ENCODE results near the gene MTSS2.

MTSS2 gene

GRCh38 chr16:70714581-70715054 is 28.8 kb upstream of the MTSS2 start:
- DNase-seq (ENCODE audit: low read depth in 2 of 2) = no peak

- no peak for DNase-seq (ENCODE audit: low read depth in 2 of 2)
Measured at GRCh38 chr16:70713824-70714223, 28.0 kb upstream of the MTSS2 start.

- no peak for DNase-seq (ENCODE audit: low read depth in 2 of 2)
Measured at GRCh38 chr16:70713342-70713741, 27.5 kb upstream of the MTSS2 start.

- DNase-seq (ENCODE audit: low read depth in 2 of 2) = no peak
Measured at GRCh38 chr16:70712942-70713341, 27.1 kb upstream of the MTSS2 start.

GRCh38 chr16:70712359-70712758 is 26.5 kb upstream of the MTSS2 start:
- no peak for DNase-seq (ENCODE audit: low read depth in 2 of 2)

- DNase-seq (ENCODE audit: low read depth in 2 of 2) = no peak
Measured at GRCh38 chr16:70711211-70712031, 25.6 kb upstream of the MTSS2 start.

- DNase-seq (ENCODE audit: low read depth in 2 of 2) = no peak
Measured at GRCh38 chr16:70710422-70711210, 24.8 kb upstream of the MTSS2 start.

GRCh38 chr16:70709942-70710341 is 24.1 kb upstream of the MTSS2 start:
- no peak for DNase-seq (ENCODE audit: low read depth in 2 of 2)

GRCh38 chr16:70709457-70709856 is 23.6 kb upstream of the MTSS2 start:
- no peak for DNase-seq (ENCODE audit: low read depth in 2 of 2)

GRCh38 chr16:70708366-70709246 is 22.8 kb upstream of the MTSS2 start:
- DNase-seq (ENCODE audit: low read depth in 2 of 2) = no peak

- DNase-seq (ENCODE audit: low read depth in 2 of 2) = no peak
Measured at GRCh38 chr16:70706948-70707465, 21.2 kb upstream of the MTSS2 start.

- DNase-seq (ENCODE audit: low read depth in 2 of 2) = no peak
Measured at GRCh38 chr16:70705056-70705455, 19.2 kb upstream of the MTSS2 start.

GRCh38 chr16:70704586-70704985 is 18.7 kb upstream of the MTSS2 start:
- DNase-seq (ENCODE audit: low read depth in 2 of 2) = no peak

- DNase-seq (ENCODE audit: low read depth in 2 of 2) = no peak
Measured at GRCh38 chr16:70703835-70704381, 18.1 kb upstream of the MTSS2 start.

GRCh38 chr16:70703041-70703834 is 17.4 kb upstream of the MTSS2 start:
- DNase-seq (ENCODE audit: low read depth in 2 of 2) = no peak

- DNase-seq (ENCODE audit: low read depth in 2 of 2) = no peak
Measured at GRCh38 chr16:70702624-70703023, 16.8 kb upstream of the MTSS2 start.

- no peak for DNase-seq (ENCODE audit: low read depth in 2 of 2)
Measured at GRCh38 chr16:70701998-70702397, 16.1 kb upstream of the MTSS2 start.

GRCh38 chr16:70701596-70701995 is 15.7 kb upstream of the MTSS2 start:
- no peak for DNase-seq (ENCODE audit: low read depth in 2 of 2)

- no peak for DNase-seq (ENCODE audit: low read depth in 2 of 2)
Measured at GRCh38 chr16:70701036-70701435, 15.2 kb upstream of the MTSS2 start.
